HepG2 (cell line): ENCODE data around the gene GLRX2. TPM values are rescaled to one million over a fixed set of nuclear protein-coding genes. Genes with fewer than 3 reads are reported as not detected.
A peak's percentile ranks its signal among the peaks of the same experiment; 100 is the strongest.

ENCODE experiments used
- ATAC-seq: fragments of 200-7000 bp; cut with Tn5 transposase; 3 replicates; pipeline ENCODE4 v1.9.1; 2020; ENCODE audit warnings: mild to moderate bottlenecking, moderate library complexity
- BruUV-seq: library from RNA; stranded (reverse); fragments of 400-500 nt; replicated peaks from 2 replicates; lab custom pipeline; 2021; lab: Mats Ljungman, UMichigan
- CTCF ChIA-PET: fragments of 300-600 bp; formaldehyde crosslinking; extraction: SDS; loops from one replicate; lab custom pipeline; 2021; ENCODE audit warnings: low total read pairs, inconsistent platforms, low intra/inter-chr PET ratio; lab: Yijun Ruan, JAX
- POLR2A ChIA-PET: fragments of 350-600 bp; sonication (Branson Sonifier 250); formaldehyde crosslinking; loops from one replicate; lab custom pipeline; 2020; ENCODE audit warnings: antibody characterized with exemption, inconsistent platforms; lab: Yijun Ruan, JAX
- DNase-seq: peaks from one replicate; pipeline ENCODE4 v3.0.0-alpha.2; 2015; ENCODE audit warnings: low spot score
- FAIRE-seq: peaks from 3 replicates; lab custom pipeline; 2011; peaks lifted over from hg19 to GRCh38; lab: Jason Lieb, UNC
- H2AFZ ChIP-seq: one replicate; pipeline ENCODE4 v1.6.1; 2011; ENCODE audit warnings: low read length, inconsistent platforms
- H3K27ac ChIP-seq: fragments of 300-600 bp; 3 replicates; pipeline ENCODE4 v1.8.0; 2011; ENCODE audit warnings: mixed run types, mild to moderate bottlenecking, mixed read lengths, low read length, inconsistent platforms; ENCODE audit not compliant: insufficient read depth; ENCODE audit errors: extremely low read length
- H3K27me3 ChIP-seq, 2 experiments: fragments of 200-600 bp in 1 of 2; 2 replicates in 1 of 2; 3 replicates in 1 of 2; pipeline versions ENCODE4 v1.6.0 to v1.8.0; 2011; ENCODE audit warnings: low read length in 2 of 2, mild to moderate bottlenecking in 2 of 2, moderate library complexity in 2 of 2, inconsistent platforms in 1 of 2; ENCODE audit not compliant: insufficient read depth in 2 of 2, control insufficient read depth in 1 of 2
- H3K36me3 ChIP-seq, 2 experiments: fragments of 200-600 bp in 1 of 2; replicated peaks in 1 of 2; 2 replicates in 1 of 2; 3 replicates in 1 of 2; pipeline versions ENCODE4 v1.5.1 to v1.8.0; 2011; ENCODE audit warnings: low read length in 2 of 2, inconsistent platforms in 1 of 2; ENCODE audit not compliant: insufficient read depth in 2 of 2, control insufficient read depth in 1 of 2
- H3K4me1 ChIP-seq: 2 replicates; pipeline ENCODE4 v1.5.1; 2012; ENCODE audit warnings: low read length, inconsistent platforms; ENCODE audit not compliant: insufficient read depth
- H3K4me2 ChIP-seq: 2 replicates; pipeline ENCODE4 v1.6.0; 2011; ENCODE audit warnings: low read depth, low read length, inconsistent platforms
- H3K4me3 ChIP-seq, 3 experiments: fragments of 200-600 bp in 1 of 3; sonication (generic), shearing (Covaris generic) in 1 of 3; replicated peaks in 1 of 3; 2 replicates each; pipeline ENCODE4 v1.5.1; 2011 to 2016; ENCODE audit warnings: low read length in 3 of 3, inconsistent platforms in 2 of 3, low read depth in 2 of 3, mild to moderate bottlenecking in 2 of 3, control low read depth in 1 of 3, mixed read lengths in 1 of 3; ENCODE audit not compliant: insufficient read depth in 1 of 3
- H3K79me2 ChIP-seq: one replicate; pipeline ENCODE4 v1.6.1; 2011; ENCODE audit warnings: low read length, inconsistent platforms; ENCODE audit not compliant: insufficient read depth
- H3K9ac ChIP-seq: 2 replicates; pipeline ENCODE4 v1.6.0; 2011; ENCODE audit warnings: mild to moderate bottlenecking, low read depth, low read length, inconsistent platforms; ENCODE audit not compliant: insufficient read depth
- H3K9me3 ChIP-seq: 2 replicates; pipeline ENCODE4 v1.5.1; 2012; ENCODE audit warnings: mild to moderate bottlenecking, low read length
- H4K20me1 ChIP-seq: 2 replicates; pipeline ENCODE4 v1.6.0; 2011; ENCODE audit warnings: inconsistent platforms, mild to moderate bottlenecking, low read length, moderate library complexity; ENCODE audit not compliant: insufficient read depth
- CHD4 ChIP-seq: fragments of 200-600 bp; sonication (generic); IDR thresholded peaks from 2 replicates; pipeline ENCODE4 v1.7.0; 2017; ENCODE audit warnings: mild to moderate bottlenecking, low read length, borderline replicate concordance
- CREM ChIP-seq, 2 experiments: sonication (generic) in 1 of 2; formaldehyde crosslinking in 1 of 2; IDR thresholded peaks; 2 replicates each; pipeline versions ENCODE4 v1.4.0 to v1.6.1; 2016 to 2020; ENCODE audit warnings: antibody characterized with exemption in 1 of 2, mild to moderate bottlenecking in 1 of 2, missing genetic modification reagents in 1 of 2
- ELF3 ChIP-seq: IDR thresholded peaks from 2 replicates; pipeline ENCODE4 v1.6.1; 2016; ENCODE audit warnings: missing genetic modification reagents, missing compliant biosample characterization
- EP300 ChIP-seq, 3 experiments: sonication (generic) in 1 of 3; formaldehyde crosslinking in 1 of 3; IDR thresholded peaks; 2 replicates each; pipeline versions ENCODE4 v1.5.1 to v1.6.1; 2011 to 2020; ENCODE audit warnings: low read depth in 2 of 3, low read length in 2 of 3, borderline replicate concordance in 1 of 3, improper control_type of control experiment in 1 of 3, mild to moderate bottlenecking in 1 of 3, missing genetic modification reagents in 1 of 3, moderate library complexity in 1 of 3
- ETV6 ChIP-seq: sonication (generic); formaldehyde crosslinking; conservative IDR thresholded peaks from 2 replicates; pipeline ENCODE4 v1.4.0; 2020; ENCODE audit warnings: missing genetic modification reagents
- FOXA1 ChIP-seq, 2 experiments: fragments of 450-650 bp in 1 of 2; sonication (generic) in 1 of 2; formaldehyde crosslinking in 1 of 2; IDR thresholded peaks; 2 replicates each; pipeline versions ENCODE4 v1.4.0 to v1.6.1; 2016 to 2020; ENCODE audit warnings: missing genetic modification reagents in 1 of 2
- GATA4 ChIP-seq: sonication (generic); IDR thresholded peaks from 2 replicates; pipeline ENCODE4 v1.6.1; 2016; ENCODE audit warnings: antibody characterized with exemption, low read depth, borderline replicate concordance
- HMG20B ChIP-seq: conservative IDR thresholded peaks from 2 replicates; pipeline ENCODE4 v1.6.1; 2016; ENCODE audit warnings: missing genetic modification reagents, missing compliant biosample characterization
- ISL2 ChIP-seq: sonication (generic); formaldehyde crosslinking; IDR thresholded peaks from 2 replicates; pipeline ENCODE4 v1.5.0; 2020; ENCODE audit warnings: missing genetic modification reagents
- MEIS1 ChIP-seq: sonication (generic); formaldehyde crosslinking; IDR thresholded peaks from 2 replicates; pipeline ENCODE4 v1.9.0; 2021; ENCODE audit warnings: mild to moderate bottlenecking, missing genetic modification reagents, moderate library complexity, borderline replicate concordance
- MIXL1 ChIP-seq: IDR thresholded peaks from 2 replicates; pipeline ENCODE4 v1.6.1; 2016
- ZC3H4 ChIP-seq: sonication (generic); formaldehyde crosslinking; IDR thresholded peaks from 2 replicates; pipeline ENCODE4 v1.4.0; 2020; ENCODE audit warnings: missing genetic modification reagents, borderline replicate concordance
- ZNF879 ChIP-seq: sonication (generic); formaldehyde crosslinking; IDR thresholded peaks from 2 replicates; pipeline ENCODE4 v1.8.1; 2023; ENCODE audit warnings: missing genetic modification reagents
- WGBS: methylation state at CpG from one replicate; pipeline ENCODE4 v1.1.6; 2017; ENCODE audit warnings: low lambda C conversion rate; 5-methylcytosine and 5-hydroxymethylcytosine counted together
- in situ Hi-C: cut with HindIII; loops from 2 replicates; pipeline ENCODE4 v1.10.0; 2017; ENCODE audit warnings: low pct_unique_long_range_greater_than_20kb; ENCODE audit not compliant: extremely low pct_ligation_motif_present
- intact Hi-C: fragments of 100-400 bp; cut with micrococcal nuclease; formaldehyde crosslinking; loops from one replicate; pipeline ENCODE4 v1.10.0; 2022; ENCODE audit not compliant: unreplicated experiment
- polyA plus RNA-seq, 8 experiments: library from polyadenylated mRNA; depleted of rRNA in 3 of 8; stranded (reverse) in 7 of 8; unstranded in 1 of 8; fragments of >200 nt; fragmentation: Illumina TruSeq in 4 of 8; extraction: Trizol in 4 of 8; gene quantifications; 2 replicates each; pipeline versions ENCODE4 v1.2.1 to v1.2.3, GENCODE V29; 2011 to 2016; ENCODE audit warnings: low read depth in 4 of 8, missing spikeins in 1 of 8, mixed read lengths in 1 of 8; ENCODE audit not compliant: insufficient read depth in 1 of 8
- total RNA-seq, 5 experiments: library from RNA; depleted of rRNA; stranded (reverse); fragments of >200 nt; fragmentation: Illumina TruSeq; extraction: Trizol; gene quantifications; 2 replicates each; pipeline ENCODE4 v1.2.3, GENCODE V29; 2016; ENCODE audit warnings: low read depth in 1 of 5
- TF ChIP-seq, protein P1 (sequence below): sonication (generic); formaldehyde crosslinking; IDR thresholded peaks from 2 replicates; pipeline ENCODE4 v1.4.0; 2020; ENCODE audit warnings: missing genetic modification reagents, borderline replicate concordance
- TF ChIP-seq, protein P2 (sequence below): sonication (generic); formaldehyde crosslinking; IDR thresholded peaks from 2 replicates; pipeline ENCODE4 v1.4.0; 2020; ENCODE audit warnings: missing genetic modification reagents
- TF ChIP-seq, protein P3 (sequence below): IDR thresholded peaks from 2 replicates; pipeline ENCODE4 v1.4.0; 2020; ENCODE audit warnings: mild to moderate bottlenecking, missing genetic modification reagents

The GLRX2 gene
- total and polyA plus RNA-seq, 2 of the 13 experiments (the other 11 are each of a cell fraction or from before 2014, with no cell fraction given) = 11.9 to 39.0 TPM

- ChIA-PET CTCF (no interaction called here), POLR2A (no interaction called here)
- H3K36me3 ChIP-seq = no peaks in the 10 kb centered on the region
- FAIRE-seq (no peak), ATAC-seq (no peak), DNase-seq (peak; percentile 51)
- WGBS = 3% methylated on average over 6 of the region's 6 CpGs
- H3K4me1 ChIP-seq = peaks cover 71% of the 10 kb centered on the region
- no peaks in the 10 kb centered on the region for H3K9me3 ChIP-seq
- H3K27ac ChIP-seq = peak overlapping the region; percentile 68
- 0 out of 2 replicates have a peak overlapping the region, but pooled peaks have one; percentile 18 for H3K9ac ChIP-seq
- BruUV-seq = no TSS peak
- in situ Hi-C loops = no loop called here
- H3K27me3 ChIP-seq = no peaks in the 10 kb centered on the region
- intact Hi-C loops = no loop called here
- H3K79me2 ChIP-seq = no peaks in the 10 kb centered on the region
- H4K20me1 ChIP-seq = no peaks in the 10 kb centered on the region
- H2AFZ ChIP-seq = no peak overlapping the region
- peak overlapping the region; percentile 9 to 48 (median 17); a peak in 5 of 6 replicates for H3K4me3 ChIP-seq
- H3K4me2 ChIP-seq = peak overlapping the region; percentile 30
- TF ChIP-seq, protein P1, sequence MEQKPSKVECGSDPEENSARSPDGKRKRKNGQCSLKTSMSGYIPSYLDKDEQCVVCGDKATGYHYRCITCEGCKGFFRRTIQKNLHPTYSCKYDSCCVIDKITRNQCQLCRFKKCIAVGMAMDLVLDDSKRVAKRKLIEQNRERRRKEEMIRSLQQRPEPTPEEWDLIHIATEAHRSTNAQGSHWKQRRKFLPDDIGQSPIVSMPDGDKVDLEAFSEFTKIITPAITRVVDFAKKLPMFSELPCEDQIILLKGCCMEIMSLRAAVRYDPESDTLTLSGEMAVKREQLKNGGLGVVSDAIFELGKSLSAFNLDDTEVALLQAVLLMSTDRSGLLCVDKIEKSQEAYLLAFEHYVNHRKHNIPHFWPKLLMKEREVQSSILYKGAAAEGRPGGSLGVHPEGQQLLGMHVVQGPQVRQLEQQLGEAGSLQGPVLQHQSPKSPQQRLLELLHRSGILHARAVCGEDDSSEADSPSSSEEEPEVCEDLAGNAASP (CRISPR knock-in tag) = peak; percentile 38; the same call in 1 of the 2 replicates
- TF ChIP-seq ISL2 (CRISPR knock-in tag) (peak; percentile 32; the same call in 1 of the 2 replicates), FOXA1 (IDR thresholded peaks at IDR 0.05) (no peak), FOXA1 (CRISPR knock-in tag; IDR thresholded peaks at IDR 0.05) (peak; percentile 67), GATA4 (peak; percentile 23; the same call in 1 of the 2 replicates), ZC3H4 (CRISPR knock-in tag) (no peak), ZNF879 (CRISPR knock-in tag) (no peak), ELF3 (CRISPR knock-in tag) (0 out of 2 replicates have a peak, but pooled peaks have one; percentile 44), MIXL1 (0 out of 2 replicates have a peak, but pooled peaks have one; percentile 30), ETV6 (no peak), CHD4 (peak; percentile 13; the same call in 1 of the 2 replicates), EP300 (IDR thresholded peaks at IDR 0.05; ENCODE audit: low read depth in 2 of 2, low read length in 2 of 2) (peak in 1 of 2 experiments; percentile 66; a peak in 1 of 4 replicates), EP300 (CRISPR knock-in tag; IDR thresholded peaks at IDR 0.05; ENCODE audit: borderline replicate concordance) (no peak), HMG20B (peak; percentile 69; the same call in 1 of the 2 replicates), CREM (IDR thresholded peaks at IDR 0.05) (peak; percentile 27; the same call in 1 of the 2 replicates), CREM (CRISPR knock-in tag; IDR thresholded peaks at IDR 0.05) (no peak), MEIS1 (CRISPR knock-in tag) (no peak)
- TF ChIP-seq, protein P2, sequence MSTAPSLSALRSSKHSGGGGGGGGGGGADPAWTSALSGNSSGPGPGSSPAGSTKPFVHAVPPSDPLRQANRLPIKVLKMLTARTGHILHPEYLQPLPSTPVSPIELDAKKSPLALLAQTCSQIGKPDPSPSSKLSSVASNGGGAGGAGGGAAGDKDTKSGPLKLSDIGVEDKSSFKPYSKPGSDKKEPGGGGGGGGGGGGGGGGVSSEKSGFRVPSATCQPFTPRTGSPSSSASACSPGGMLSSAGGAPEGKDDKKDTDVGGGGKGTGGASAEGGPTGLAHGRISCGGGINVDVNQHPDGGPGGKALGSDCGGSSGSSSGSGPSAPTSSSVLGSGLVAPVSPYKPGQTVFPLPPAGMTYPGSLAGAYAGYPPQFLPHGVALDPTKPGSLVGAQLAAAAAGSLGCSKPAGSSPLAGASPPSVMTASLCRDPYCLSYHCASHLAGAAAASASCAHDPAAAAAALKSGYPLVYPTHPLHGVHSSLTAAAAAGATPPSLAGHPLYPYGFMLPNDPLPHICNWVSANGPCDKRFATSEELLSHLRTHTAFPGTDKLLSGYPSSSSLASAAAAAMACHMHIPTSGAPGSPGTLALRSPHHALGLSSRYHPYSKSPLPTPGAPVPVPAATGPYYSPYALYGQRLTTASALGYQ = peak; percentile 77
- TF ChIP-seq, protein P3, sequence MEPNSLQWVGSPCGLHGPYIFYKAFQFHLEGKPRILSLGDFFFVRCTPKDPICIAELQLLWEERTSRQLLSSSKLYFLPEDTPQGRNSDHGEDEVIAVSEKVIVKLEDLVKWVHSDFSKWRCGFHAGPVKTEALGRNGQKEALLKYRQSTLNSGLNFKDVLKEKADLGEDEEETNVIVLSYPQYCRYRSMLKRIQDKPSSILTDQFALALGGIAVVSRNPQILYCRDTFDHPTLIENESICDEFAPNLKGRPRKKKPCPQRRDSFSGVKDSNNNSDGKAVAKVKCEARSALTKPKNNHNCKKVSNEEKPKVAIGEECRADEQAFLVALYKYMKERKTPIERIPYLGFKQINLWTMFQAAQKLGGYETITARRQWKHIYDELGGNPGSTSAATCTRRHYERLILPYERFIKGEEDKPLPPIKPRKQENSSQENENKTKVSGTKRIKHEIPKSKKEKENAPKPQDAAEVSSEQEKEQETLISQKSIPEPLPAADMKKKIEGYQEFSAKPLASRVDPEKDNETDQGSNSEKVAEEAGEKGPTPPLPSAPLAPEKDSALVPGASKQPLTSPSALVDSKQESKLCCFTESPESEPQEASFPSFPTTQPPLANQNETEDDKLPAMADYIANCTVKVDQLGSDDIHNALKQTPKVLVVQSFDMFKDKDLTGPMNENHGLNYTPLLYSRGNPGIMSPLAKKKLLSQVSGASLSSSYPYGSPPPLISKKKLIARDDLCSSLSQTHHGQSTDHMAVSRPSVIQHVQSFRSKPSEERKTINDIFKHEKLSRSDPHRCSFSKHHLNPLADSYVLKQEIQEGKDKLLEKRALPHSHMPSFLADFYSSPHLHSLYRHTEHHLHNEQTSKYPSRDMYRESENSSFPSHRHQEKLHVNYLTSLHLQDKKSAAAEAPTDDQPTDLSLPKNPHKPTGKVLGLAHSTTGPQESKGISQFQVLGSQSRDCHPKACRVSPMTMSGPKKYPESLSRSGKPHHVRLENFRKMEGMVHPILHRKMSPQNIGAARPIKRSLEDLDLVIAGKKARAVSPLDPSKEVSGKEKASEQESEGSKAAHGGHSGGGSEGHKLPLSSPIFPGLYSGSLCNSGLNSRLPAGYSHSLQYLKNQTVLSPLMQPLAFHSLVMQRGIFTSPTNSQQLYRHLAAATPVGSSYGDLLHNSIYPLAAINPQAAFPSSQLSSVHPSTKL = peak; percentile 90
Measured at GRCh38 chr1:193114485-193115095, 9.4 kb upstream of the GLRX2 start.
